ENCODE measurements around the gene TSC2.
"Not testable (repeated sequence)": the region's sequence is repeated elsewhere in the genome, so short reads cannot be mapped to it uniquely, and the experiment has no call there.

TSC2 gene

DNA sequence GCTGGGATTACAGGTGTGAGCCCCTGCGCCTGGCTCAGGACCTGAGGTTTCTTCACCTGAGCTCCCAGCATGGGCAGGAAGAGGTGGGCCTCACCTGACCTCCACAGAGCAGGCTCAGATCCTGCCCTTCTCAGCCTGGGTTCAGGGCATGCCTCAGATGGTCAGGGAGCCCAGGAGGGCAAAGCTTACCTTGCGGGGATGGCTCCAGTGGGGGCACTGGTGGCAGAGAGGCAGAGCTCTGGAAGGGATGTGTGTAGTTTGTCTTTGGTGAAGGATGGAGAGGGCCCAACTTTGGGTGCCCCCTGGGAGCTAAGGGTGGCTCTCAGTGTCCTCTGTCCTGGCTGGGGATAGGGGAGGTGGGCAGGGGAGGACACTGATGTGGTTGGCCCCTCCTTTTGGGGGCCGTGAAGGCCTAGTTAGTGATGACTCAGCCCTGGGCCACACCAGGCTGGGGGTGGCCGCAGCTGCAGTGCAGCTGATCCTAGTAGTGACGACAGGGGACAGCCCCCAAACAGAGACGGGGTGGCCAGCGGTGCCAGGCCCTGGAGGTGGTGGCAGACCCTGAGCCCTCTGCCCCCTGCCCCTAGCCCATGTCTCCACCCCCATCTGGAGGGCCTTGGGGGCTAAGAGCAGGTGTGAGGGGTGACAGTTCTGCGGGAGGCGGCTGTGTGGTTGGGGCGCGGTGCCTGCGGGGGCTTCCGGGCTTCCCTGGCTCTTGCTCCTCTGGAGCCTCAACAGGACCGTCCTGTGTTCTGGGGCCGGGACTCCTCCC lies 15.3 kb upstream of the TSC2 start:
- DNase-seq, result no peak

DNA sequence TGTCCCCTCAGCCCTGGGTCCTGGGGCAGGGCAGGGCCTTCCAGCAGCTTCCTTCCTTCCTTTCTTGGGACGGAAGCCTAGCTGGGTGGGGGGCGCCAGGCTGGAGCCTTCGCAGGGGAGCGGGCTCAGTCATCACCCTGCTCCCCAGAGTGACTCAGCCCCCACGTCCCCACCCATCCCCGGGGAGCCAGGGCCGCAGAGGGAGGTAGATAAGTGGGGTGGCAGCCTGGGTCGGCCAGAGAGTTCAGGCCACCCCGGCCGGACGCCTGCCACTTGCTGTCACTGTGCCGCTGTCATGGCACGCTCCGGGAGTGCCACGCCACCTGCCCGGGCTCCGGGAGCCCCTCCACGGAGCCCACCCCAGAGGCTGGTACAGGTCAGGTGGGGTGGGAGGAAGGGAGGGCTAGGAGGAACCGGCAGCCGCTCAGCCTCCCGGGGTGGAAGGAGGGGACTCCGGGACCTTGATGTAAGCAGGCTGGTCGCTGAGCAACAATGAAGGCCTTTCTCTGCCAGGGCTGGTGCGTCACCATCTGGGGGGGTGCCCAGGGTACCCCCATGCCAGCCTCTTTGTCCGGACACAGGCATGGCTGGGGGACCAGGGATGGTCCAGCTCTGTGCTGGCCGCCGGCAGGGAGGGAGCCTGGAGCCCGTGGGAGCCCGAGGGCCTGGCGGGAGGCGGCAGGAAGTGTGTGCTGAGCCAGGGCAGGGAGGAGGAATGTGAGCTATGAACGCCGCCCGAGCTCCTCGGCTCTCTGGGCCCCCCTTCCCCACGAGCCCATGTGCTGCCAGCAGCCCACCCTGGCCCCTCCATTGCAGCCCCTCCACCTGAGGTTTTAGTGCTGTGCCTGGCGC lies 14.5 kb upstream of the TSC2 start:
- DNase-seq, result no peak

DNA sequence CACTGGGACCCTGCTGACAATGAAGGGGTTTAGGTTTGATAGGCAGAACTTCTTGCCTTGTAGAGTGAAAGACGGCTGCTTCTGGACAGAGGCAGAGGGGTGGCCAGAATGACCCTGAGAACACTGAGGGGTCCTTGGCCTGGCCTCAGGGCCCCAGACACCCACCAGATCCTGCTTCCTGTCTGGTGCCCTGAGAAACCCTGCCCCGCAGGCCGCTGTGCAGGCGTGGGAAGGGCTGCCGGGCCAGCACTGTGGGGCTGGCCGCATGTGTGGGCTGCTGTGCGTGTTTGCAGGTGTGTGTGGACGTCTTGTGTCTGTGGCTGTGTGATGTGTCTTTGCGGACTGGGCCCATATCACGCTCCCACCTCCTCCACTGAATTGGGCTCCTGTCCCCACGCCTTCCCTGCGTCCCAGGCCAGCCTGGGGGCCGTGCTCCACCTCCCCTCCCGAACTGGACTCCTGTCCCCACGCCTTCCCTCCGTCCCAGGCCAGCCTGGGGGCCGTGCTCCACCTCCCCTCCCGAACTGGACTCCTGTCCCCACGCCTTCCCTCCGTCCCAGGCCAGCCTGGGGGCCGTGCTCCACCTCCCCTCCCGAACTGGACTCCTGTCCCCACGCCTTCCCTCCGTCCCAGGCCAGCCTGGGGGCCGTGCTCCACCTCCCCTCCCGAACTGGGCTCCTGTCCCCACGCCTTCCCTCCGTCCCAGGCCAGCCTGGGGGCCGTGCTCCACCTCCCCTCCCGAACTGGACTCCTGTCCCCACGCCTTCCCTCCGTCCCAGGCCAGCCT lies 13.7 kb upstream of the TSC2 start:
- not testable (repeated sequence) for DNase-seq

DNA sequence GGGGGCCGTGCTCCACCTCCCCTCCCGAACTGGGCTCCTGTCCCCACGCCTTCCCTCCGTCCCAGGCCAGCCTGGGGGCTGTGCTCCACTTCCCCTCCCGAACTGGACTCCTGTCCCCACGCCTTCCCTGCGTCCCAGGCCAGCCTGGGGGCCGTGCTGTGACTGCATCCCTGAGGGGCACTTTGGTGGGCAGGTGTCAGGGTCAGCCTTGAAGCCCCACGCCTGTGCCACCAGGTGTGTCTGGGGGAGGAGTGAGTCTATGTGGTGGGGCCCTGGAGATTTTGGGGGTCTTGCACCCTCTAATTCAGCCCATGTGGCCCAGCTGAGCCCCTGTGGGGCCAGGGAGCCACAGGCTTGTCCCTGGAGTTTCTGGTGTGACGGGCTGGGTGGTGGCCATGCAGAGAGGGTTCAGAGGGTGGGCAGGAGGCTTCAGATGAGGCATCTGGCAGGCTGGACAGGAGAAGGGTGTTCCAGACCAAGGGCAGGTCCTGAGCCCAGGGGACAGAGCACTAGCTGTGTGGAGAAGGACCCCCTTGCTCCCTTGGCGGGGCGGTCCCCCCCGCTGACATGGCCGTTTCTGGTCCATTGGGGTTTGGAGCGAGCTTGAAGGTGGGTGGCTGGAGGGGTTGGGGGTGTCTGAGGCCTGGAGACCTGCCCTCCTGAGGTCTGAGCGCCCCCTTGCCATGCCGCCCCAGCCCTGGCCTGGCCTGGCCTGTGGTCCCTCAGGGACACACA lies 12.9 kb upstream of the TSC2 start:
- DNase-seq, result no peak

DNA sequence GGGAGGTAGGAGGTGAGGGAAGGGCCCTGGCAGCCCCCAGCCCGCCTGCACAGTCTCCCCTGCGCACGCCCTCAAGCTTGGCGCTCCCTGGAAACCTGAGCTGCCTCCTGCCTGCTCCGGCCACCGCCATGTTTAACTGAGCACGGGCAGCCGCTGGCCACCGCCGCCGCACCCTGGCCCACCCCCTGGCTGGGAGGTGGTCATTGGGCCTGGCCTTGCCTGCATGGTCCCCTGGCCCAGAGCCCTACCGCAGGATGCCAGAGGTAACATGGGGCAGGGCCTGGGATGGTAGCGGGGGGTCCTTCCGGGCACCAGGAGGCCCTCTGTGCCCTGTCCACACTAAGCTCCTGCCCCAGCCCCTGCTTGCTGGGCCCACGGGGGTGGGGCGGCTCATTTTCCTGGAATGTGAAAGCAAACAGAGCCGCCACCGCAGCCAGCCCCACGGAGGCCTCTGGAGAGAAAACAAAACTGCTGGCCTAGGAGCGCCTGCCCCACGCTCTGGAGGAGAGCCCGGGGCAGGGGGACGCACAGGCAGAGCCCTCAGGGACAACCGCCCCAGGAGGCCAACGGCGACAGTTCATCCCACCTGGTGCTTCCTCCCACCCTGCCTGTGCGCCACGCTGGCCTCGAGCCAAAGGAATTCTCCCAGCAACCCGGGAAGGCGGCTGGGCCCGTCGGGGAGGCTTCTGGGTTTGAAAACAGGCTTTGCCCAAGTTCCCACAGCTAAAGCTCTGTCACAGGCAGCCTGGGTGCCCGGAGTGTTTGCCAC lies 12.2 kb upstream of the TSC2 start:
- DNase-seq, result no peak

DNA sequence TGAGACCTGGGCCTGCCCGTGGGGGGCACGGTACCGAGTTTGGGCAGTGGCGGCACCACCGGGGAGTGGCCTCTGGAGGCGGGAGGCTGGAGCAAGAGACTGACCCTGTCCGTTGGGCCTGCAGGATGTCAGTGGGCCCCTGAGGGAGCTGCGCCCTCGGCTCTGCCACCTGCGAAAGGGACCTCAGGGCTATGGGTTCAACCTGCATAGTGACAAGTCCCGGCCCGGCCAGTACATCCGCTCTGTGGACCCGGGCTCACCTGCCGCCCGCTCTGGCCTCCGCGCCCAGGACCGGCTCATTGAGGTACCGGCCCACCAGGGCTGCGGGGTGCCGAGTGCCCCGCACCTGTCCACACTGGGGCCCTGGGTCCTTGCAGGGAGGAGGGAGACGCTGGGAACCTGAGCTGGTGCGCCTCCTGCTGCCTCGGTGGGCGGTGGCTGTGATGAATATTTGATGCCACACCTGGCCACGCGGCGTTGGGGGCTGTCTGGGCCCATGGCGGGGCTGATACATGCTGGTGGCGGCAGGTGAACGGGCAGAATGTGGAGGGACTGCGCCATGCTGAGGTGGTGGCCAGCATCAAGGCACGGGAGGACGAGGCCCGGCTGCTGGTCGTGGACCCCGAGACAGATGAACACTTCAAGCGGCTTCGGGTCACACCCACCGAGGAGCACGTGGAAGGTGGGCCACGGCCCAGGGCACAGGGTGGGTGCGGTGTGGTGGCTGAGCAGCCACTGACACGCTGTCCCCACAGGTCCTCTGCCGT lies 11.4 kb upstream of the TSC2 start:
- no peak for DNase-seq

DNA sequence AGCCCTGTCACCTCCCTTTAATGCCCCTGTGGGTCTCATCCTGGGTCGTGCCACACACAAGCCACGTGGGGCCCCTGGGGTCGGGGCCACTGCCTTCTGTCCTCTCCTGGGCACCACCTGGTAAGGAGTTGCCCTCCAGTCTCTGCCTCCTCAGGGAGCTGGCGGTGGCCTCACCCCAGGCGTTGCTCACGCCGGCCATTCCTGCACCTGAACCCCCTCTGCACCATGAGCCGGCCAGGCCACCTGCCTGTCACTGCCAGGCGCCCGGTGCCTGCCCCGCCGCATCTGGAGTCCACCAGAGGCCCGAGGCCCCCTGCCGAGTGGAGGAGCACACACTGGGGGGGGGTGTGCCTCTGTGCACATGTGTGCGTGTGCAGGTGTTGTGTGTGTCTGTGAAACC lies 10.7 kb upstream of the TSC2 start:
- DNase-seq, result no peak

DNA sequence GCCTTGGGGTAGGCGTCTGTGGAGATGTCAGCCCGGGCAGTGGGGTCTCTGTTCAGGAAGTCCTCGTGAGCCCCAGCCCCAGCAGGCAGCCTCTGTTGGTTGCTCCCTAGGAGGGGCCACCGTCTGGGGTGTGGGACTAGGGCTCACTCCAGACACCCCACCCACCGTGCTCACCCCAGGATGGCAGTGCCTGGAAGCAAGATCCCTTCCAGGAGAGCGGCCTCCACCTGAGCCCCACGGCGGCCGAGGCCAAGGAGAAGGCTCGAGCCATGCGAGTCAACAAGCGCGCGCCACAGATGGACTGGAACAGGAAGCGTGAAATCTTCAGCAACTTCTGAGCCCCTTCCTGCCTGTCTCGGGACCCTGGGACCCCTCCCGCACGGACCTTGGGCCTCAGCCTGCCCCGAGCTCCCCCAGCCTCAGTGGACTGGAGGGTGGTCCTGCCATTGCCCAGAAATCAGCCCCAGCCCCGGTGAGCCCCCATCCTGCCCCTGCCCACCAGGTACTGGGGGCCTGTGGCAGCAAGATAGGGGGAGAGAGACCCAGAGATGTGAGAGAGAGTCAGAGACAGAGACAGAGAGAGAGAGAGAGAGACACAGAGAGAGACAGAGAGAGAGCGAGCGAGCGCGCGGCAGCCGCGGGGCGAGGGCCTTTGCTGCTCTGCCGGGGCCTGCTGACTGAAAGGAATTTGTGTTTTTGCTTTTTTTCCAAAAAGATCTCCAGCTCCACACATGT lies 10.0 kb upstream of the TSC2 start:
- no peak for DNase-seq

DNA sequence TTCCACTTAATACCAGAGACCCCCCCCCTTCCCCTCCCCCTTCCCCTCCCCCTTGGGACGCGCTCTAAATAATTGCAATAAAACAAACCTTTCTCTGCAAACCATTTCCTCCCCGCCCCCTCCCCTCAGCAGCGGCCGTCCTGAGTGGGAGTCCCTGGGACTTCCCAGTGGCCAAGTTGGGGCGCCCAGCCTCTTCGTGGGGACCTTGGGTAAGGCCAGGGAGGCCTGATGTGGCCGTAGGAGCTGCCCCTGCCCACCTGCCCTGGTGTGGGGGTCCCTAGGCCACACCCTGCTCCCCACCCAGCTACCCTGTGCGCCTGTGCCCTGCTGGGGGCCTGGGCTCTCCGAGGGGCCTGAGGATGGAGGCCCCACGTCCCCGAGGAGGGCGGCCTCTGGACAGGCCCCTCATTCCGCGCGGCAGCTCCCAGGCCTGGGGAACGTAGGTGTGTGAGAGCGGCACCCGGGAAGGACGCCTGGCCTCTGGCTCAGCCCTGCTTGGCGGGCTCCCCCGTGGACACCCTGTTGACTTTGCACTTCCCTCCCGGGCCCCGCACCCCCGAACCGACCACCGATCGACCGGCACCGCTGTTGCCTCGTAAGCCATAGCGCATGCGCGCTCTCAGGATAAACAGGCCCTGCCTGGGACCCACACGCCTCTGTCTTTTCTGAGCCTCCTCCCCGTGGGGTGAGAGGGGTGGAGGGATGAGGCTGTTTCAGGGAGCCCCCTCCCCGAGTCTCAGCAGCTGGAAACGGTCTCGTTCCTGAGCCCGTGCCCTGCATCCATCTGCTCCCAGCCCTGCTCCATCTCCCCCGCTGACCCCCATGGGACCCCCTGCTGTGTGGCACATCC lies 9.2 kb upstream of the TSC2 start:
- DNase-seq, result no peak

DNA sequence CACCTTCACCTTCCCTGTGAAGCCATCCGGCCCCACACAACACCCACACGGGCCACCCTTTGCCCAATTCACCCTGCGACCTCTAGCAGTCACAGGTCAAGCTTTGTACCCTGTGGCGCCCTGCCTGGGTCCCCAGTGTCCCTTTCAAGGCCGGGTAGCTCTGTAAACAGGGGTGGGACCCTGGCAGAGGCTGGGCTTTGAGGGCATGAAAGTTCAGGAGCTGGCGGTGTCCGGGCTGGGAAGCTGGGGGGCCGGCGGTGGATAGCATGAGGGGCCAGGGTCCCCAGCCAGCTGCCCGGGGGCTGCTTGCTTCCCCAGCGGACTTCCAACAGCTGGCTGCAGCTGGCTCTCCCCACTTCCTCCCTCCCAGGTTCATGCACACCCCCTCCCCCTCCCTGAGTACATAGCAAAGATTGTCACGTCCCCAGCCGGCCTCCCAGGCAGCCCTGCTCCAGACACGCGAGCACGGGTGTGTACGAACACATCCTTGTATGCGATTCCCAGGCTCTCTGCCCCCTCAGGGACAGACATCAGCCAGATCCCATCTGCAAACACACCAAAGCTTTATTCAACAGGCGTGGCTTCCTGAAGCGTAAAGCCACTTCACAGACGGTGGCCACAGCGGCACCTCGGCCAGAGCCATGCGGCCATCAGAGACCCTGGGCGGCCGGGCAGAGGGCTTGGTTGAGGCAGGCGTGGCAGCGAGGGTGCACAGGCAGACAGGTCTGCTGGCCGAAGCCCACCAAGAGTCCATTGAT lies 8.3 kb upstream of the TSC2 start:
- no peak for DNase-seq

DNA sequence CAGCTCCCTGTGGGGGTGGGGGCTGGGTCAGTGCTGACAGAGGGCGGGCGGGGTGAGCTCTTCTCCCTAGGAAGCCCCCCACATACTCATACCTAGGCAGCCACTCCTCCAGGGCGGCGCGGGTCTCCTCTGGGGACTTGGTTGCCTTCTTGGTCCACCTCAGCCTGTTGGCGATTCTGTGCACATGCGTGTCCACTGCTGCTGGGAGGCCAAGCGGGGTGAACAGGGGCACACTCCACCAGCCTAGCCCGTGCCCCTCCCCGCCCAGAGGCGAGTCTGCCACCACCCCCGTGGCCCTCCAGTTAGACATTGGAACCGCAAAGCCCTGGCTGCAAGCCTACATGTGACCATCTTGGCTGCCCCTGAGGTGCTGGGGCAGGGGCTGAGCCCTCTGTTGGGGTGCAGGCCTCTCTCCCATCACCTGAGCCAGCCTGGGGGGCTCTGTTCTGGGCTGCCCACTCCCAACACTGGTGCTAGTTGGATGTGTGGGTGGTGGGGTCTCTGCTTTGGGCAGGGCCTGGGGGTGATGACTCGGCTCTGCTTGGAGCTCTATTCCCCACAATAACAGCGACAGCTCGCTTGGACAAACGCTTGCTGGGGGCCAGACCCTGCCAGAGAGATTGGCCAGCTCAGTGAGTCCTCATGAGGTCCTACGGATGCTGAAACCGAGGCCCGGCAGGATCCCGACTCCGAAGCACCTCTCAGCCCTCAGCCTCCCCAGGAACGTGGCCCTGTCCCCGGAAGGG lies 7.6 kb upstream of the TSC2 start:
- no peak for DNase-seq

DNA sequence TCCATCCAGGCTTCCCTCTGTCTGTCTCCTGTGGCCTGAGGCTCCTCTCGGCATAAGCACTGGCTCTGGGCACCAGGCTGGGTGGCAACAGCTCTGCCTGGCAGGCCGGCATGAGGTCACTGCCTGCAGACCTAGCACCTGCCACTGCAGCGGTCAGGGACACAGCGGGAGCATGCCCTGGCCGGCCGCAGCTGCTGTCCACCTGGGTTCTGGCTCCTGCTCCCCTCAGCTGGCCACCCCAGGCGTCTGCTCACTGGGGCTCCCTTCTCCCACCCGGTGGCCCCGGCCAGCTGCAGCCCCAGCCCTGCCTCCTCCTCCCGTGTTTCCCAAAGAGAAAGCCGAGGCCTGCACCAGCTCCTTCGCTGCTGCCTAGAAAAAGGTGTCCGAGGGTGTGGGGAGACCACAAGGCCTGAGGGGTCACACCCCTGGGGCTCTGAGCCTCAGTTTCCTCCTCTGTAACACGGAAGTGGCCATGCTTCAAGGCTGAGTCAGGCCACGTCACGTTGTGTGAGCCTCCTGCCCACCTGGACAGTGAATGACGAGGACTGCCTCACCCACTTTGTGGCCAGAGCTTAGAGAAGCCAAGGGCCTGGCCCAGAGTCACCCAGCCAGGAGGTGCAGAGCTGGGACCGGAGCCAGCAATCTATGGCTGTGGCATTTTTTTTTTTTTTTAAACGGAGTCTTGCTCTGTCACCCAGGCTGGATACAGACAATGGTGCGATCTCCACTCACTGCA lies 6.8 kb upstream of the TSC2 start:
- no peak for DNase-seq

DNA sequence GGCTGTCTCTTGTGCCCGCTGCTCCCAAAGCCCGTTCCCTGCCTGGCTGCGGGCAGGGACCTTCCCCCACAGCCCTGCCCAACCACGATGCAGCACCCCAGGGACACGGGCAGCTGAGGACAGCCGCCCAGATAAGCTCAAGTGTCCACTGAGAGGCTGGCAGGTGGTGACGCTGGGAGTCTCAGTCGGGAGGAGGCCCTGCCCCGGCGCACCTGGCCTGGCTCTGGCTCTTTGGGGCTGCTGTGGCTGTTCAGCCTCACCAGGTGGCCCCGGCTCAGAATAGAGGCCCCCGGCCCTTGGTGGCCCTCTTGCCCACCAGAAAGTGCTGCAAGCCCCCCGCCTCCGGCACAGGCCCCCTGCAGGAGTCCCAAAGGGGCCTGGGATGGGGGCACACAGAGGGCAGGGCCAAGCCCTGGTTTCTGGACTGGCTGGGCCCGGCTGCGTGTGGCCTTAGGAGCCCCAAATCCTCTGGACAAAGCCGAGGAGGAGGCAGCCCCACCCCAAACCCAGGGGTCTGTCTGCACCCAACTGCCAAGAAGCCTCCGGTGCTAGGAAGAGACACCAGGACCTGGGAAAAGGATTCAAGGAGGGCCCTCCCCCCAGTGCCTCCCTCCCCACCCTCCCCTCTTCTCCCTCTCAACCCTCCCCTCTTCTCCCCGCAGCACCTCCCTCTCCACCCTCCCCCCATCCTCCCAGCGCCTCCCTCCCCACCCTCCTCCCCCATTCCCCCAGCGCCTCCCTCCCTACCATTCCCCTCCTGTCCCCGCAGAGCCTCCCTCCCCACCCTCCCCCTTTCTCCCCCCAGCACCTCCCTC lies 5.4 kb upstream of the TSC2 start:
- no peak for DNase-seq

DNA sequence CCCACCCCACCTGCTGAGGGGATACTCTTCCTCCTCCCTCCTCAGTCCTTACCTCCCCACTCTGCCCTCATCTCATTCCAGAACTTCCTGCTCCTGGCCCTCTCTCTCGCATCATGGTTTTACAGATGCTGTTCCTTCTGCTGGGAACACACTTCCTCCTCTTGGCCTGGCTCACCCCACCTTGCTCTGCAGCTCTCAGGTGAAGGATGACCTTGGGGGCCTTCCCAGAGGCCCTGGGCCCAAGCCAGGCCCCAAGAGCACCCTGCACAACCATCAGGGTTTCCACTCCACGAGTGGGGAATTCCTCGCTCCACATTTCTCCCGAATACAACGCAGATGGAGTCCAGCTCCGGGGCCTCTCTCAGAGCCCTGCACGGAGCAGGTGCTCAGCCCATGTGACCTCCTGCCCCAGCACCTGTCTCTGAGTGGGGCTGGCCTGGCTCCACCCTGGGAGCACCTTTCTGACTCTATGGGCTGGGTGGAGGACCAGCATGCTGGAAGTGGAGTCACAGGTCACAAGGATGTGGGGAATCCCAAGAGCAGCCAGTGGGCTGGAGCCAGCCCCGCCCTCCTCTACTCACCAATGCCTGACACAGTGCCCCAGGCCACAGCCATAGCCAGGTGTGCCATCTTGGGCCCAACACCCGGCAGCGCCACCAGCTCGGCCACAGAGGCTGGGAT lies 4.7 kb upstream of the TSC2 start:
- no peak for DNase-seq

DNA sequence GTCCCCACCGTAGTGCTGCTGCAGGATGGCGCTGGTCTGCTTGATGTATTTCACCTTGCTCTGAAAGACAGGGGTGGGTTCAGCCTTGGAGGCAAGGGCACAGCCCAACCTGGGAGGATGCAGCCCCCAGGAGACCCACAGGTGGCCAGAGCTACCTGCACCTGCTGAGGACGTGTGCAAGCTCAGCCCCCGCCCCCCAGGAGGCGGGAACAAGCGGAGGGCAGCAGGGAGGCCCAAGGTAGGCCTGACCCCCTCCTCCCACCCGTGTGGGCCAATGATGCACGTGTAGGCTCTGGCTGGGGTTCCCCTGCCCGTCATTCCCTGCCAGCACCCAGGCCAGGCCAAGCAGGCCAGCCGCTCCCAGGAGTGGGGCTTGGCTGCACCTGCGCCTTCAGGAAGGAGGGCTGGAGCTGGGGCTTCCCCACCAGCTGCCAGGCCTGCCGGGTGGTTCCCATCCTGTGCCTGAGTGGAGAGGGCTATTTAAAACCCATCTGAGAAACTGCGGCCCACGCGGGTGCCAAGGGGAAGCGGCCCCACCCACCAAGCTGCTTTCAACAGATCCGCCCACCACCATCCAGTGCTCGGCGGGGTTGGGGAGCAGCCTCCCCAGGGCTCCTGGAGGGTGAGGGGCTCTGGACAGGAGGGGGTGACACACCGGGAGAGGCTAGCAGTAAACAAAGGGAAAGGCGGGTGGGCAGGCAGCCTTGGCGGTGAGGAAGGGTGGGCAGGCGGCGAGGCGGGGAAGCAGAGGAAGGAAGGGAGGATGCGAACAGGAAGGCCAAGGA lies 3.9 kb upstream of the TSC2 start:
- DNase-seq, result no peak
